PFSK-1 (cell line): ENCODE results near the gene GOLT1B.

Experiments used
- FOXP2 ChIP-seq: optimal IDR thresholded peaks from 2 replicates; pipeline ENCODE3; 2011; ENCODE audit warnings: borderline replicate concordance, control low read depth, inconsistent platforms; ENCODE audit not compliant: insufficient read depth; ENCODE audit errors: extremely low read length, extremely low read depth
- POLR2AphosphoS5 ChIP-seq: IDR thresholded peaks from 2 replicates; pipeline ENCODE4 v1.6.1; 2012; ENCODE audit warnings: low read depth, mild to moderate bottlenecking, control low read depth, low read length, moderate library complexity
- SIN3A ChIP-seq: IDR thresholded peaks from 2 replicates; pipeline ENCODE4 v1.6.1; 2012; ENCODE audit warnings: mild to moderate bottlenecking, low read length, moderate library complexity, borderline replicate concordance; ENCODE audit not compliant: insufficient read depth
- TAF1 ChIP-seq: IDR thresholded peaks from 2 replicates; pipeline ENCODE4 v1.6.1; 2012; ENCODE audit warnings: low read length, control low read depth, borderline replicate concordance; ENCODE audit not compliant: insufficient read depth
- TF ChIP-seq, protein P1 (sequence below), 2 experiments: IDR thresholded peaks; 2 replicates each; pipeline versions ENCODE4 v1.6.1 to v1.8.0; 2011 to 2012; ENCODE audit warnings: low read depth in 2 of 2, low read length in 2 of 2, control low read depth in 1 of 2, inconsistent platforms in 1 of 2, mild to moderate bottlenecking in 1 of 2, moderate library complexity in 1 of 2; ENCODE audit not compliant: insufficient read depth in 1 of 2

GRCh38 chr12:21478756-21479455, 22.7 kb upstream of the GOLT1B start:
- TF ChIP-seq TAF1, result no peak
- no peak for TF ChIP-seq POLR2AphosphoS5
- TF ChIP-seq, protein P1, sequence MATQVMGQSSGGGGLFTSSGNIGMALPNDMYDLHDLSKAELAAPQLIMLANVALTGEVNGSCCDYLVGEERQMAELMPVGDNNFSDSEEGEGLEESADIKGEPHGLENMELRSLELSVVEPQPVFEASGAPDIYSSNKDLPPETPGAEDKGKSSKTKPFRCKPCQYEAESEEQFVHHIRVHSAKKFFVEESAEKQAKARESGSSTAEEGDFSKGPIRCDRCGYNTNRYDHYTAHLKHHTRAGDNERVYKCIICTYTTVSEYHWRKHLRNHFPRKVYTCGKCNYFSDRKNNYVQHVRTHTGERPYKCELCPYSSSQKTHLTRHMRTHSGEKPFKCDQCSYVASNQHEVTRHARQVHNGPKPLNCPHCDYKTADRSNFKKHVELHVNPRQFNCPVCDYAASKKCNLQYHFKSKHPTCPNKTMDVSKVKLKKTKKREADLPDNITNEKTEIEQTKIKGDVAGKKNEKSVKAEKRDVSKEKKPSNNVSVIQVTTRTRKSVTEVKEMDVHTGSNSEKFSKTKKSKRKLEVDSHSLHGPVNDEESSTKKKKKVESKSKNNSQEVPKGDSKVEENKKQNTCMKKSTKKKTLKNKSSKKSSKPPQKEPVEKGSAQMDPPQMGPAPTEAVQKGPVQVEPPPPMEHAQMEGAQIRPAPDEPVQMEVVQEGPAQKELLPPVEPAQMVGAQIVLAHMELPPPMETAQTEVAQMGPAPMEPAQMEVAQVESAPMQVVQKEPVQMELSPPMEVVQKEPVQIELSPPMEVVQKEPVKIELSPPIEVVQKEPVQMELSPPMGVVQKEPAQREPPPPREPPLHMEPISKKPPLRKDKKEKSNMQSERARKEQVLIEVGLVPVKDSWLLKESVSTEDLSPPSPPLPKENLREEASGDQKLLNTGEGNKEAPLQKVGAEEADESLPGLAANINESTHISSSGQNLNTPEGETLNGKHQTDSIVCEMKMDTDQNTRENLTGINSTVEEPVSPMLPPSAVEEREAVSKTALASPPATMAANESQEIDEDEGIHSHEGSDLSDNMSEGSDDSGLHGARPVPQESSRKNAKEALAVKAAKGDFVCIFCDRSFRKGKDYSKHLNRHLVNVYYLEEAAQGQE (IDR thresholded peaks at IDR 0.05; ENCODE audit: insufficient read depth in 1 of 2, low read depth in 2 of 2, low read length in 2 of 2), result no peak
- TF ChIP-seq FOXP2, result no peak
- TF ChIP-seq SIN3A, result no peak
